Caco-2 (cell line): ENCODE results near the gene SNAI1. TPM values are rescaled to one million over a fixed set of nuclear protein-coding genes. Genes with fewer than 3 reads are reported as not detected.

Experiments used
- BruUV-seq: library from RNA; stranded (reverse); fragments of 400-500 nt; replicated peaks from 2 replicates; lab custom pipeline; 2021; lab: Mats Ljungman, UMichigan
- CTCF ChIA-PET: fragments of 300-600 bp; sonication (Branson Sonifier 250); formaldehyde crosslinking; loops from one replicate; lab custom pipeline; 2022; ENCODE audit warnings: antibody characterized with exemption; lab: Charles Lee
- POLR2A ChIA-PET: fragments of 300-600 bp; sonication (Branson Sonifier 250); formaldehyde crosslinking; loops from one replicate; lab custom pipeline; 2022; ENCODE audit warnings: antibody characterized with exemption; lab: Charles Lee
- DNase-seq, 2 experiments: peaks; one replicate each; pipeline versions ENCODE4 v3.0.0 to v3.0.0-alpha.2; 2020 to 2022
- H3K27me3 ChIP-seq: replicated peaks from 2 replicates; pipeline ENCODE4 v1.6.0; 2011; ENCODE audit warnings: low read length; ENCODE audit not compliant: control insufficient read depth, insufficient read depth
- H3K36me3 ChIP-seq: 2 replicates; pipeline ENCODE4 v1.5.1; 2011; ENCODE audit warnings: low read length; ENCODE audit not compliant: control insufficient read depth, insufficient read depth
- H3K4me1 ChIP-seq: fragments of 250-450 bp; sonication (Bioruptor Pico); 2 replicates; pipeline ENCODE4 v1.5.1; 2020; ENCODE audit warnings: mild to moderate bottlenecking
- H3K4me3 ChIP-seq: 2 replicates; pipeline ENCODE4 v1.5.1; 2011; ENCODE audit warnings: low read depth, mild to moderate bottlenecking, control low read depth, low read length
- H3K9me3 ChIP-seq: fragments of 250-450 bp; sonication (Bioruptor Pico); 2 replicates; pipeline ENCODE4 v1.5.1; 2020; ENCODE audit warnings: mild to moderate bottlenecking, moderate library complexity
- H3K27ac Mint-ChIP-seq: one replicate; pipeline ENCODE4 v1.8.0; 2022; ENCODE audit warnings: mixed read lengths; ENCODE audit not compliant: unreplicated experiment
- H3K27me3 Mint-ChIP-seq: one replicate; pipeline ENCODE4 v1.8.0; 2022; ENCODE audit warnings: mixed read lengths; ENCODE audit not compliant: insufficient read depth, unreplicated experiment
- H3K36me3 Mint-ChIP-seq: one replicate; pipeline ENCODE4 v1.8.0; 2022; ENCODE audit warnings: mild to moderate bottlenecking, mixed read lengths; ENCODE audit not compliant: insufficient read depth, unreplicated experiment
- H3K4me1 Mint-ChIP-seq: one replicate; pipeline ENCODE4 v1.8.0; 2022; ENCODE audit warnings: low read depth, mixed read lengths; ENCODE audit not compliant: unreplicated experiment
- H3K4me3 Mint-ChIP-seq: one replicate; pipeline ENCODE4 v1.8.0; 2022; ENCODE audit warnings: mild to moderate bottlenecking, moderate library complexity, mixed read lengths; ENCODE audit not compliant: unreplicated experiment
- H3K9me3 Mint-ChIP-seq: one replicate; pipeline ENCODE4 v1.8.0; 2022; ENCODE audit warnings: mixed read lengths; ENCODE audit not compliant: unreplicated experiment
- CTCF ChIP-seq, 2 experiments: fragments of 200-600 bp in 1 of 2; IDR thresholded peaks; 1 replicate in 1 of 2; 2 replicates in 1 of 2; pipeline versions ENCODE4 v1.5.1 to v1.8.0; 2011 to 2022; ENCODE audit warnings: antibody characterized with exemption in 1 of 2, control low read depth in 1 of 2, inconsistent platforms in 1 of 2, low read depth in 1 of 2, low read length in 1 of 2, mild to moderate bottlenecking in 1 of 2, moderate library complexity in 1 of 2; ENCODE audit not compliant: insufficient read depth in 1 of 2, severe bottlenecking in 1 of 2, unreplicated experiment in 1 of 2
- intact Hi-C: fragments of 100-400 bp; cut with micrococcal nuclease; formaldehyde crosslinking; loops from one replicate; pipeline ENCODE4 v1.10.0; 2022; ENCODE audit not compliant: unreplicated experiment
- total RNA-seq: library from RNA; stranded (reverse); gene quantifications from 2 replicates; pipeline ENCODE4 v1.2.3, GENCODE V29; 2022

The SNAI1 gene
- total RNA-seq, 1 experiment from 2014 or later, result 10.9 TPM

GRCh38 chr20:49942942-49943341 is 39.8 kb upstream of the SNAI1 start:
- Histone ChIP-seq H3K4me3 (no peak overlapping the region), H3K9me3 (no peaks in the 10 kb centered on the region), H3K36me3 (peaks cover 16% of the 10 kb centered on the region; the same call in 1 of the 2 replicates), H3K4me1 (peaks cover 57% of the 10 kb centered on the region), H3K27me3 (no peaks in the 10 kb centered on the region)
- POLR2A ChIA-PET, result no interaction called here
- peaks cover 96% of the 10 kb centered on the region for H3K36me3 Mint-ChIP-seq
- no peak overlapping the region for H3K27ac Mint-ChIP-seq
- no peak overlapping the region for H3K4me3 Mint-ChIP-seq
- intact Hi-C loops, result no loop called here
- H3K27me3 Mint-ChIP-seq, result no peaks in the 10 kb centered on the region
- BruUV-seq, result no TSS peak
- peaks cover 46% of the 10 kb centered on the region for H3K4me1 Mint-ChIP-seq
- H3K9me3 Mint-ChIP-seq, result no peaks in the 10 kb centered on the region
- no peak for TF ChIP-seq CTCF (IDR thresholded peaks at IDR 0.05; ENCODE audit: insufficient read depth in 1 of 2, low read depth in 1 of 2, low read length in 1 of 2, severe bottlenecking in 1 of 2, unreplicated experiment in 1 of 2)
- CTCF ChIA-PET, result interaction anchor here (0.5 to 2.3 kb wide), 7 partner anchors 22 to 1487 kb away, joined by 3 to 9 read pairs (median 7); no protein-coding TSS in a partner anchor
- no peak for DNase-seq

GRCh38 chr20:49945306-49945700 is 37.5 kb upstream of the SNAI1 start:
- H3K36me3 Mint-ChIP-seq, result peaks cover 99% of the 10 kb centered on the region
- no peak overlapping the region for H3K4me3 ChIP-seq
- intact Hi-C loops, result no loop called here
- no peaks in the 10 kb centered on the region for H3K9me3 ChIP-seq
- peaks cover 24% of the 10 kb centered on the region for H3K36me3 ChIP-seq
- POLR2A ChIA-PET, result interaction anchor here (0.9 to 1.4 kb wide), 3 partner anchors 9 to 29 kb away, joined by 3 to 7 read pairs (median 4); partner anchors contain the start of gene RNF114
- peak overlapping the region; percentile 61 for H3K27ac Mint-ChIP-seq
- H3K4me1 Mint-ChIP-seq, result peaks cover 27% of the 10 kb centered on the region
- no peaks in the 10 kb centered on the region for H3K9me3 Mint-ChIP-seq
- H3K27me3 ChIP-seq, result no peaks in the 10 kb centered on the region
- no peak for DNase-seq
- no TSS peak for BruUV-seq
- CTCF ChIA-PET, result interaction anchor here (0.9 to 2.2 kb wide), 4 partner anchors 8 to 161 kb away, joined by 3 to 6 read pairs (median 4); no protein-coding TSS in a partner anchor
- H3K27me3 Mint-ChIP-seq, result no peaks in the 10 kb centered on the region
- peaks cover 45% of the 10 kb centered on the region for H3K4me1 ChIP-seq
- TF ChIP-seq CTCF (IDR thresholded peaks at IDR 0.05; ENCODE audit: insufficient read depth in 1 of 2, low read depth in 1 of 2, low read length in 1 of 2, severe bottlenecking in 1 of 2, unreplicated experiment in 1 of 2), result no peak
- no peak overlapping the region for H3K4me3 Mint-ChIP-seq

- intact Hi-C loops, result no loop called here
- no peak overlapping the region for H3K4me3 Mint-ChIP-seq
- H3K4me3 ChIP-seq, result no peak overlapping the region
- ChIA-PET POLR2A (interaction anchor here (0.5 to 1.4 kb wide), 6 partner anchors 10 to 133 kb away, joined by 3 to 7 read pairs (median 4); partner anchors contain the start of genes RNF114 and SLC9A8), CTCF (interaction anchor here (0.6 to 2.2 kb wide), 7 partner anchors 9 to 1661 kb away, joined by 3 to 6 read pairs (median 4); no protein-coding TSS in a partner anchor)
- no peaks in the 10 kb centered on the region for H3K9me3 ChIP-seq
- no peaks in the 10 kb centered on the region for H3K9me3 Mint-ChIP-seq
- H3K36me3 Mint-ChIP-seq, result peaks cover 99% of the 10 kb centered on the region
- DNase-seq, result peak; percentile 51 to 83
- no peak overlapping the region for H3K27ac Mint-ChIP-seq
- peaks cover 43% of the 10 kb centered on the region for H3K4me1 ChIP-seq
- H3K27me3 Mint-ChIP-seq, result no peaks in the 10 kb centered on the region
- peaks cover 26% of the 10 kb centered on the region for H3K4me1 Mint-ChIP-seq
- H3K36me3 ChIP-seq, result peaks cover 28% of the 10 kb centered on the region
- TF ChIP-seq CTCF (IDR thresholded peaks at IDR 0.05; ENCODE audit: insufficient read depth in 1 of 2, low read depth in 1 of 2, low read length in 1 of 2, severe bottlenecking in 1 of 2, unreplicated experiment in 1 of 2), result no peak
- no TSS peak for BruUV-seq
- no peaks in the 10 kb centered on the region for H3K27me3 ChIP-seq
Measured at GRCh38 chr20:49945701-49946477, 36.9 kb upstream of the SNAI1 start.
